ENCODE data around the gene STPG3.
A peak's percentile ranks its signal among the peaks of the same experiment; 100 is the strongest.

Gene STPG3

DNA sequence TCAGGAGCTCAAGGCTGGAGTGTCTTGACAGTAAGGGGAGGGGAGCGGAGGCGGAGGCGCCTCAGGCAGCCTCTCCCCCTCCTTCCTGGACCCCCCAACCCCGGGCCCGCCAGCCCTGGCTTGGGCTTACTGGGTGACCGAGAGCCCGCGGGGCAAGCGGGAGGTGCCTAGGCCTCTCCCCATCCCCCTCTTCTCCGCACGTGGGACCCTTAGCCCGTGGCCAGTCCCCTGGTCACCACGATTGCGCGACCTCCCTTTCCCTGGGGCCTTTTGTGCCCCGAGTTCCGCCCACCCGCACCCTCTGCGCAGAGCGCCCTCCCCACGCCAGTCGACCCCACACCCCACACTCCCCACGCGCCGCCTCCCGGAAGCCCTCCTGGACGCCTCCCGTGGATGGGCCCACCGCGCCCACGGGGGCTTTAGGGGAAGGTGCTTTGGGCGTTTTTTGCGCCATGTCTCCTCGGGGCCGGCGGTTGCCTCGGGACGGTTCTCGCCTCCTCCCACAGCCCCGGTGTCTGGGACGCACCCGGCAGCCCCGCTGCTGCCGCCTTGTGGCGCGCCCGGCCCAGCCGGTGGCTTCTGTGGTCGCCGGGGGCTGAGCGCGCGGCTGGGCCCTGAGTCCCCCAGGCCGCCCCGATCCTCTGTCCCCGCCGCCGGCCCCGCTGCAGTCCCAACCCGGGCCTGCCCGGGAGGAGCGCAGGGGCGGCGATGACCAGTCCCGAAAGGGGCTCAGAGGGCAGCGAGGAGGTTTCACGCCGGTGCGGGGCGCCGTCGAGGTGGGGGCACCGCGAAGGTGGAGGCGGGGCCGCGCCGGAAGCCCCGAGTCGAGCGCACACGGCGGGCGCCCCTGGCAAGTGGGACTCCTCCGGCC, 29.6 kb downstream of the STPG3 start:
- DNase-seq (ENCODE audit: low read depth), result no peak

DNA sequence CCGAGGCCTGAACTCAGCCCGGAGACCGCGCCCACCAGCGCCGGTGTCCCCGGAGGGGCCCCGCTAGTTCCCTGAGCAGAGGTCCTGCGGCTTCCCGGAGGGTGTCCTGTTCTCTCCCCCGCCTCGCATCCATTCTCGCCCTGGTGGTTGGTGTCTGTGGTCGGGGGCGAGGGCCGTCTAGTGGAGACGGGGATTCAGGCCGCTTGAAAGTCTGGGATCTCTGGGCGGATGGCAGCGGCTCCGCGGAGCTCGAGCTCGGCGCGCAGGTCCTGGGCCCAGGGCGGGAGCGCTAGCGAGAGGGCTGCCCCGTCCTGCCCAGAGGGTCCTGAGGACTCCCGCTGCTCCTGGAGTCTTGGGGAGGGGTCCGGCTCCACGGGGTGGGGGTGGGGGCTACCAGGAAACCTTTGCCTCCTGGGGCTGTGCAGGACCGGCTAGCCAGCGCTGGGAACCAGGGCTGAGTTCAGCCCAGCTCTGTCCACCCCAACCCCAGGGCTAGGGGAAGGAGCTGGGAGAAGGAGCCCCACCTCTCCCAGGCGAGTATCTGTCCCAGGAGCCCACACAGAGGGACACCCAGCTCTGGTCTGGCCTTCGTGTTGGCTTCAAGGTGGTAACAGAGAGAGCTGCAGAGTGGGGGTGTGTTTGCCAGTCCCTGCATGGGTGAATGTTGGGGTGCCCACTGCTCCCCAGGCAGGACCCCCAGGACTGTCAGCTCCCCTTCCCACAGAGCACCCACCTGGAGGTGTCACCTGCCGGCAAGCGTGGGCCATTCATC, 30.4 kb downstream of the STPG3 start:
- DNase-seq (ENCODE audit: low read depth), result no peak

DNA sequence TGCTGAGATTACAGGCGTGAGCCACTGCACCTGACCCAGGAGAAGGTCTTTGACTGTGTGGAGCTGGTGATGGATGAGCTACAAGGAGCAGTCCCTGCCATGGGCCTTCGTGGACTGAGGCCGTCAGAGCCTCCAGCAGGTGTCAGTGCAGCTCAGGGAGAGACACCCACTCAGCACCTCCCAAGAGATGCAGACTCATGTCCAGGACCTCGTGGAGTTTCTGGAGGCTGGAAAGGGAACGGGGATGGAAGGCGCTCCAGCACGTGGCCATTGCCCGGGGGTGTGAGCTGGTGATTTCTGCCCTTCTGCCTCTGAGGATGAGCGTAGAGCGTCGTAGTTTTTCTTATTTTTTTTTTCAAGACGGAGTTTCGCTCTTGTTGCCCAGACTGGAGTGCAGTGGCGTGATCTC, 35.9 kb downstream of the STPG3 start:
- DNase-seq (ENCODE audit: low read depth), result no peak

DNA sequence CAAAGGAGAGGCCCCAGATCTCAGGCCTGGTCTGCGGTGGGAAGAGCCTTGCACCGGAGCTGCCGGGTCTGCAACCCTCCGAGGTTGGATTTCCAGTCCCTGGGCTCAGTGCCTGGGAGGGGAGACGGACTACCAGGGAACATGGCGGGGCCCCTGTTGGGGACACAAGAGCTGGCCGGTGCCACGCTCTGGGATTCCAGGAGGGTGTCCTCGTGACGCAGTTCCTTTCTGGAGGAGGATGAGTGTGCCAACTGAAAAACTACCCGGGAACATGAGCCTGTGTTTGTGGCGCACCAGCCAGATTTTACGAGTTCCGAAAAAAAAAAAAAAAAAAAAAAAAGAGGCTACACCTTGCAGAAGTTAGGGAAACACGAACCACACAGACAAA, 42.0 kb downstream of the STPG3 start:
- DNase-seq (ENCODE audit: low read depth), result no peak

DNA sequence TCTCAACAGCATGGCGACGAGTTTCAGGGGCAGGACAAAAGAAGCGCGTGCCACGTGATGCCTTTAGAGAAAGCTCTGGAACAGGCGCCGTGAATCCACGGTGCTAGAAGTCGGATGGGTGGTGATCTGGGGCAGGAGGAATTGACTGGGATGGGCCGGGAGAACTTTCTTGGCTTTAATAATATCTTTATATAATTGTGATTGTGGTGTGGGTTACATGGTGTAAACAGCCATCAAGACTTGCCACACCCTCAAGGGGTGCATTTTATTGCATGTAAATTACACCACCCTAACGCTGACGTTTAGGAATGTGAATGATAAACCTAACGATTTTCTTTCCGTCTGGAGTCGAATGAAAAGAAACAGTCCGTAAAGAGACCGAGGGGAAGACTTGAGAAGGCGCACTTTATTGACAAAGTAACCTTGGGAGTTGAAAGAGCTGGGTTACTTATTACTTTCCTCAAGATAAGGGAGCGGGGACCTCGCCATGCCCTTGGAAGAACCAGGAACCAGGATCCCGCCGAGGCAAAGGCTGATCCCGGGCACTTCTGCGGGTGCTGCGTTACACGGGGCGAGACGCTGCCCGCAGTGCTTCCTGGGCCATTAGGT, 42.5 kb downstream of the STPG3 start:
- DNase-seq (ENCODE audit: low read depth), result no peak

DNA sequence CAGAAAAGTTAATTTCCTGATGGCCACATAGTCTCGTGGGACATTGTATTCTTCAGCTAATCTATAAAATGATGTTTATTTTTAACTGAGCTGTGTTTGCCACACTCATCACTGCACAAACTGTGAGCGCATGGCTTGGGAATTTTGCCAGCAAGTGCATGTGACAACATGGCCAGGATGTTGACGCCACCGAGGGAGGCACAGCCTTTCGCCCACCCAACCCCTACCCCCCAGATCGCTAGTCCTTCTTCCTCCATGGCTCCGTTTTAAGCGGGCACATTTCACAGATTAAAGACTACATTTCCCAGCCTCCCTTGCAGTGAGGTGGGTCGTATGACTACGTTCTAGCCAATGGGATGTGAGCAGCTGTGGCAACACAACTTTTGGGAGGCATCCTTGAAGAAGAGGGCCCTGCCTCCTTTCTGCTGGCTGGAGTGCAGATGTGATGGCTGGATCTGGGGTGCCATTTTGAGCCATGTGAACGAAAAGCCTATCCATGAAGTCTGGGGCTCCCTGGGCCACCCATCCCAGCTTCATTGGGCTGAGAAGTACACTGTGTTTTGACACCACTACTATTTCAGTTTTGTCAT, 43.1 kb downstream of the STPG3 start:
- no peak for DNase-seq (ENCODE audit: low read depth)

DNA sequence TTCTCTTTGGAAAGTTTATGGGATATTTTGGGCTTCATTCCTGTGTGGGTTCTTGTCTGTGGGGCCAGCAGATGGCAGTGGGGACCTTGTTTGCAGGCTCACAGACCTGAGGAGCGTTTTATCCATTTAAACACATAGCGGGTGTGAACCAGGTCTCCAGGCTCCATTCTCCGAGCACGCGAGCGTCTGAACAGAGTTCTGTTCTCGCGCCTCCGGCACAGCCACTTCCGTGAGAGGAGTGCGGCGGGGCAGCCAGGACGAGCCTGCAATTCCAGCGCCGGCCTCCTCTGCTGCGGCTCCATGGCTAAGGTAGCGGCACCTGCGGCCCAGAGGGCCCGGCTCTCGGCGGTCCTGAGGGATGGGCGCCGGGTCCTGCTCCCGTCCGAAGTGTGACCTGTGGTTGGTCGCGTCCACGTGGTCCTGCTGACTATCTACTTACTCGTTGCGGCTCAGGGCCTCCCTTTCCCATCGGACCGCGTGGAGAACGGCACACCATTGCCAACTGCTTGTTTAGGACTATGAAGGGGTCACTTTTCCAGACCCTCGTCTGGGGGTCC, 43.7 kb downstream of the STPG3 start:
- DNase-seq (ENCODE audit: low read depth), result no peak

DNA sequence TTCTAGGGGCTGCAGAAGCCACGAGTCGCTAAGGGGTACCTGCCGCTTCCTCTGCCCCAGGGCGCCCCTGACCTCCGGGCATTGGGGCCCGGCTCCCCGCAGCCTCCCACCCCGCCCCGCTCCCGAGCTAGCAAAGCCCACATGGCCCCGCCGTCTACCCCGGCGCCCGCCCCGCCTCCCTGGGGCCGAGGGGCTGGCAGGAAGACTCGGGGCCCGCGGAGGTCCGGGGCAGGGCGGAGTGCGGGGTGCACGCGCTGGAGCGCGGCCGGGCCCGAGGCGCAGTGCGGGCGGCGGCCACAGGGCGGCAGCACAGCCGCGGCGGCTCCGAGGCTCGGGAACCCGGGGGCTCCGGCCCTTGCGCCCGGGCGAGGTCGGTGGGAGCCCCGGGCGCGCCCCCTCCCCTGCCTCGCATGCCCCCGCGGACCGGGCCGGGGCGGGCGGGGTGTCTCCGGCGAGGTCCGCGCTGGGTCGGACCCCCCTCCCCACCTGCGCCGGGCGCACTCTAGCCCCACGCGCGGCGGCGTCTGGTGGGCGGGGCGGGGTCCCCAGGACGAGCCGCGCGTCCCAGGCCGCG, 44.2 kb downstream of the STPG3 start:
- DNase-seq (ENCODE audit: low read depth), result no peak

DNA sequence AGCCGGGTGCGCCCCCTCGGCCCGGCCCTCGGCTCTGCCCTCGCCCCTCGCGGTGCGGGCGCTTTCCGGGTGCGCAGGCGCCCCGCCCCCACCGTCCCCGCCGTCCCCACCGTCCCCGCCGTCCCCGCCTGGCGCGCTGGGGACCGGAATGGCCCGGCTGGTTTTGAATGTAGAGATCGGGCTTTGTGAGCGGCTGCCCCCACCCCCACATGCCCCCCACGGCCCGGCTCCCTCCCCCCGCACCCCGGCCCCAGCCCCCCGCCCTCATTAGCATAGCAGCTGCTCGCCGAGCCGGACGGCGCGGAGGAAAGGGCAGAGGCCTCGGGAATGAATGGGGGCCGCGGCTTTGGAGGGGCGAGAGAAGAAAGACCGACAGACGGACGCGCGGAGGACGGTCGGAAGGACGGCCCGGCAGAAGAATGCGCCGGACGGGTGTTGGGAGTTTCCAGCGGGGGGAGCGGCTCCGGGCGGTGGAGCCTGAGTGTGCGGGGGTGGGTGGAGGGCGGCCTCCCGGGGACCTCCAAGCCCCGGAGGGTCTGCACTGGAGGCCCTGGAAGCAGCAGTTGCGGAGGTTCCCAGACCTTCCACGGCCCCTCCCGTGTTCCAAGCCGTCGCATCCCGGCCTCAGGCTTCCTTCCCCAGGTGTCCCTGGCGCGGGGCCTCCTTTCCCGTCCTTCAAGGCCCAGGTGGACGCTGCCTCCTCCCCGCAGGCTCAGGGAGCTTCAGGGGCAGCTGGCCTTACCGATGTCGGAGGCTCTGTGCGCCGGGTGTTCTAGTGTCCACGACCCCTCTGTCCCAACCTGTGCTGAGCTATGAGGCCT, 45.0 kb downstream of the STPG3 start:
- DNase-seq (ENCODE audit: low read depth), result no peak

DNA sequence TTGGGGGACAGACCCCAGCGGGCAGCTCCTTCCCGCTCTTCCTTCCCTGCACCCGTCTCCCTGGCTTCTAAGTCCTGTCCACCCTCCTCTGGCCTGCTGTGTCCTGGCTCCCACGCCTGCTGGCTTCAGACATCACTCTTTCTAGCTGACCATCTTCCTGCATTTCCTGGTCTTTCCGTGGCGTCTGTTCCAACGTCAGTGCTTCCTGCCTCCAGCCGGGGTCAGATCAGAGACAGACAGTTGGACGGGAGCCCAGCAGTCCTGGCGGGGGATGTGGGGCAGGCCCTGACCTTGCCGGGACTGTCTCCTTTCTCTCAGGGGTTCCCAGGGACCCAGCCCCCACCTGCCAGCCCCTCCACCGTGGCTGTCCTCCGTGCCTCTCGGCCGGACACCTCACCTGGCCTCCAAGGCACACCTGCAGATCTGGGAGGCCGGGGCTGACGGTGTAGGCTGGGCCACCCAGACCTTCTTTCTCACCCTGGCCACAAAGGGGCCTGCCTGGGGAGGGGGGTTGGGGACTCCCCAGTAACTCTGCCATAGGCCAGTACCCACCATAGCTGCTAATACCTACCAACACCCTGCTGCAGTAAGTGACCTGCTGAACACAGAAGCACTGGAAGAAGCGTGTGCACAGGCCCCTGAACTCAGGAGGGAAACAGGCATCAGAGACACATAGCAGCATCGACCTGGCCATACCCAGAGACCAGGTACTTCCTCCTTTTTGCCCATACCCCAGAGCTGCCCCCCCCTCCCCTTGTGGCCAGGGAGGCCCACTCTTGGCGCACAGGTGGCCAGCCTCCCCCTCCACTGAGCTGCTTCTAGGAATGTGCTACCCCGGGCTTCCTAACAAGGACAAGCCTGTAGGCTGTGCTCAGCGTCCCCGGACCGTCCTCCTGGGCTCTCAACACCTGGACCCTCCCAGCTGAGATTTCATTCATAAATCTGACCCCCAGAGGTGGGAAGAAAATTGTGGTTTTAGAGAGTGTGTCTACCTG, 45.9 kb downstream of the STPG3 start:
- DNase-seq (ENCODE audit: low read depth), result no peak

DNA sequence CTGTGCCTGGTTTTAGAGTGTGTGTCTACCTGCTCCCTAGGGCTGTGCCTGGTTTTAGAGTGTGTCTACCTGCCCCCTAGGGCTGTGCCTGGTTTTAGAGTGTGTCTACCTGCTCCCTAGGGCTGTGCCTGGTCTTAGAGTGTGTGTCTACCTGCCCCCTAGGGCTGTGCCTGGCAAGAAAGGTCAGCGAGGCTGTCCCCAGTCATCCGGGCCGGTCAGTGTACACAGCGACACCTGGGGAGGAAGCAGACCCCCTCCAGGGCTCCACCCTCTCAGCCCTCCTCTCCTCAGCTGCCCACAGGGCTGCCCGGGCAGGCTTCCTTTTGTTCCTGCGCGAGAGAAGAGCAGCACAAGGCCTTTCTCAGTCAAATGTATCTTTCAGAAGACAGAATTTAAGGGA, 46.9 kb downstream of the STPG3 start:
- DNase-seq (ENCODE audit: low read depth), result no peak

DNA sequence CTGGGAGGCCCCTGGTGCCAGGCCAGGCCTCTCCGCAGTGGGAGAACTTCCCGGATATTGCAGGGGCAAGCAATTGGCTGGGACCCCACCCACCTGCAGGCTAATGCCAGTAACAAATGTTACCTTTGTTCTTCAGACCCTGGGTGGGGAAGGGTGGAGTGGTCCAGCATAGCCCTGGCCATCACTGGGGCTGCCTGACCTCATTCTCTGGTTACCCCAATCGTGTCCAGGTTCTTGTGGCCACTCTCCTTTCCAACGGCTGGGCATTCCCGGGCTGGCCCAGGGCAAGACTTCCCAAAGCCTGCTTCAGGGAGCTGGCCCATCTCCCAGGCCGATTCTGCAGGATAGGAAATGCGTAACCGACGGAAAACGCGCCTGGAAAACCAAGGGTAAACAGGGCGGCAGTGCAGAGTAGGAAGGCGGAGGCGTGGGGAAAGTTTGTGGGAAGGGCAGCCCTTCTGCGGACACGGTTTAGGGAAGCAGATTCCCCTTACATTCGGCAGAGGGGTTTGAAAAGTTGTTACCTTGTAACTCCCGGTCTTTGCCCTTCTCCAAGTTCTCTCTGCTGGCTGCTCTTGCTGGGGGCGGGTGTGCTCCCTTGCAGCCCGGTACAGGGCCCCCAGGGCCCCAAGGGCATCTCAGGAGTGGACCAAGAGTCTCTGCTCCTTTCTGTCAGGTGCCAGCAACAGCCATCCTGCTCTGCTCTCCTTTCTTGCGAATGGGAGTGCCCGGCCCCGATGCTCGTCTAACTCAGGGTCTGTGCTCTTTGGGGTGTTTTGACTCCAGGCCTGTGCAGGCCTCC, 47.5 kb downstream of the STPG3 start:
- DNase-seq (ENCODE audit: low read depth), result no peak

DNA sequence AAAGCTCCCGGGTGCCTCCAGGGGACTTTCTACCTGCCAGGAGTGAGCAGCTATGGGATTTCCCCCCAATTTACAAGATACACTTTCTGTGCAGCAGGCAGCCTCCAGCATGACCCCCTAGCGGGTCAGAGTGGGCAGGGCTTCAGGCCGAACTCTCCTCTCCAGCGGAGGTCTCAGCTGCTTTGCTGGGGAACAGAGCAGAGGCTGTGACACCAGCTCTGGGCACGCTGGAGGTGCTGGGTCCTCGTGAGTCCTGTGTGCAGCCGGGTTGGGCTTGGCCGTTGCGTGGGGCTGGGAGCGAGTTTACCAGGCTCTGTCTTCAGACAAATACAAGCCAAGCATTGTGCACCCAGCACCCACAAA, 48.1 kb downstream of the STPG3 start:
- DNase-seq (ENCODE audit: low read depth), result no peak

DNA sequence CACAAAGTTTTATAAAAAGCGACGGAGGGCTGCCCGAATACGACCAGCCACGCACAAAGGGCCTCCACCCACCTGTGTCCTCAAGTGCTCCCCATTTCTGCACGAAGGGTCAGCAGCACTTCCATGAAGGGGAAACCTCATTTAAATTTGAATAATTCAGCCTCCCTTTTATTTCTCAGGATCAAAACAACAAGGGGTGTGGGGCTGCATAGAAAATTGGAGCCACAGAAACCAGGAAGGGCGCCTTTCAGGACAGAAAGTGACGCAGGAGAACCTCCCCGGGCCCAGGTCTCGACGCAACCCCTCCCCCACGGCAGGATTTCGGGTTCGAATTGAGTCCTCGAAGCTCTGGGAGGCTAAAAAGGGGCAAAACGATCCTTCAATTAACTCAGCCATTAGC, 48.9 kb downstream of the STPG3 start:
- no peak for DNase-seq (ENCODE audit: low read depth)

DNA sequence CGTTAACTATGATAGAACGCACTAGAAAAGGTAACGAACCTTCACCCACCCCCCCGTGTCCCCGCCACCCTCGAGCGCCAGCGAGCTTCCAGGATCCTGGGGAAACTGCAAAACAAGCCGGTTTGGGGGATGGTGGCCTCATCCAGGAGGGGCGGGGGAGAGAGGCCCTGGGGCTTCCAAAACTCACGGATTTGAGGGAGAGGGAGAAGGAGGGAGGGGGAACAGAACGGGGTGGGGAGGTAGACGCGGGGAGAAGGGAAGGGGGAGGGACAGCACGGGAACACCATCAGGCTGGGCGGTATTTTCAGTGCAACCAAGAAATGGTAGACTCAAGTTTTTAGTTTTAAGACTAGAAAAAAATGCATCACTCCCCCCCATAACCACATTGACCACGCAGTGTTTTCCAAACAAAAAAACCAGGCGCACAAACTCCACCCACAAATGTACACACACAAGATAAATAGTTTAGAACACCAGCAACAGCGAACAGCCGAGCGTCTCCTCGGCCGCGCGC, 49.5 kb downstream of the STPG3 start:
- DNase-seq (ENCODE audit: low read depth), result no peak

DNA sequence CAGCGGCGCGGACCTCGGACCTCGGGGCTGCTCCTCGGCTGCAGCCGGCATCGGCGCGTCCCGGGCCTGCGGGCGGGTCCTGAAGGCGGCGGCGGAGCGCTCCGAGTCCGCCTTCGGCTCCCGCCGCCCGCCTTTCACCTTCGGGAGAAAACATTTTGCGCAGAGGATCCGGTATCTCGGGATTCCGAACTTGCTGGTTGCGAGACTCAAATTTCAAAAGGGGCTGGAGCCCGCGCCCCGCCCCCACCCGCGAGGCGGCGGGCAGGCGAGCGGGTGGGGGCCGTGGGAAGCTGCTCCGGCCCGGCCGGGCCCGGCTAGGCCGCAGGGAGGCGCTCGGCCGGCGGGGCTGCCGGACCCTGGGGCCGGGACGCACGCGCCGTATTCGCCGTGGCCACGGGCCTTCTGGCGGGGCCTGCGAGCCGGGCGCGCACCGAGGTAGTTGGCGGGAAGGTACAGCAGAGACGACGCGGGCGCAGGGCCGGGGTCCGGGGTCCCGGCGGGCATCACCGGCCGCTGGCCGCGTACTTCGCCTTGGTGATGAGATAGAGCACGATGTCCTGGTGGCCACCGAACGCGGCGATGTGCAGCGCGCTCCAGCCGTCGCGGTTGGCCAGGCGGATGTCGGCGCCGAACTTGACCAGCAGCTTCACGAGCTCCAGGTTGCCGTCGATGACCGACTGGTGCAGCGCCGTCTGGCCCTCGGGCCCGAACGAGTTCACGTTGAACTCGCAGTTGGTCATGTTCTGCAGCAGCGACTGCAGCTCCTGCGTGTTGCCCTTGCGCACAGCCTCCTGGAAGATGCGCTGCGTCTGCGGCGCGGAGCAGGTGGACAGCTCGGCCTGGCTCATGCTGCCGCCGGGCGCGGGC, 50.2 kb downstream of the STPG3 start:
- no peak for DNase-seq (ENCODE audit: low read depth)

DNA sequence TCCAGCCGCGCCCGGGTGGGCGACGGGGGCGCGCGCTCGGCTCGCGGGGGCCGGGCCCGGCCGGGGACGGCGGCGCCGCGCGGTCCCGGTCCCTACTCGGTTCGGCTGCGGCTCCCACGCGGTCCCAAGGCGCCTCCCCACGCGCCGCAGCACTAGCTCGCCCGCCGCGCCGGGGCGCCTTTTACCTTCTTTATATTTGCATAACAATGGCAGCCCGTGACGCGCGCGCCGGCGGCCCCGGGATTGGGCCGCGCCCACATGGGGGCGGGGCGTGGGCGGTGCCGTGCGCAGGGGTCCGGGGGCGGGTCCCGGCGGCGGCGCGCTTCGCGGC, 51.0 kb downstream of the STPG3 start, which contains the start of gene NRARP:
NRARP (minus strand) TSS at position 154 of the 331 bp plus-strand sequence. CDS start 343 bp downstream, outside the sequence.
- peak; percentile 93 for DNase-seq (ENCODE audit: low read depth)
